Stimulated activated CD8-positive, alpha-beta memory T cell treated with anti-CD3 and anti-CD28 coated beads, Interleukin-2, amount 100 ng/mL, for 1 hour (primary cell): ENCODE results near the gene MAPK4.
"Not testable (repeated sequence)": the region's sequence is repeated elsewhere in the genome, so short reads cannot be mapped to it uniquely, and the experiment has no call there.

Experiments
- DNase-seq, 2 donors: peaks; one replicate each; pipeline ENCODE4 v3.0.0-alpha.2; 2020; ENCODE audit warnings: low read depth in 2 of 2

MAPK4 gene

GRCh38 chr18:50573679-50574078 lies 13.8 kb downstream of the MAPK4 start:
- DNase-seq, result no peak

GRCh38 chr18:50578030-50578429 lies 18.1 kb downstream of the MAPK4 start:
- no peak for DNase-seq

- DNase-seq, result no peak
Measured at GRCh38 chr18:50578651-50579050, 18.8 kb downstream of the MAPK4 start.

- no peak for DNase-seq
Measured at GRCh38 chr18:50579061-50579774, 19.3 kb downstream of the MAPK4 start.

GRCh38 chr18:50581517-50581916 lies 21.6 kb downstream of the MAPK4 start:
- DNase-seq, result no peak

GRCh38 chr18:50582500-50582899 lies 22.6 kb downstream of the MAPK4 start:
- no peak for DNase-seq

- no peak for DNase-seq
Measured at GRCh38 chr18:50586710-50587109, 26.8 kb downstream of the MAPK4 start.

GRCh38 chr18:50590593-50590992 lies 30.7 kb downstream of the MAPK4 start:
- no peak for DNase-seq

GRCh38 chr18:50594012-50594411 lies 34.1 kb downstream of the MAPK4 start:
- DNase-seq, result no peak

- no peak for DNase-seq
Measured at GRCh38 chr18:50594942-50595341, 35.1 kb downstream of the MAPK4 start.

- no peak for DNase-seq
Measured at GRCh38 chr18:50602466-50602865, 42.6 kb downstream of the MAPK4 start.

GRCh38 chr18:50606609-50607008 lies 46.7 kb downstream of the MAPK4 start:
- DNase-seq, result no peak

- no peak for DNase-seq
Measured at GRCh38 chr18:50607378-50607926, 47.6 kb downstream of the MAPK4 start.

GRCh38 chr18:50609171-50609570 lies 49.3 kb downstream of the MAPK4 start:
- not testable (repeated sequence) for DNase-seq

GRCh38 chr18:50610349-50610748 lies 50.5 kb downstream of the MAPK4 start:
- DNase-seq, result no peak

- DNase-seq, result no peak
Measured at GRCh38 chr18:50611529-50611941, 51.6 kb downstream of the MAPK4 start.

- no peak for DNase-seq
Measured at GRCh38 chr18:50614838-50615237, 55.0 kb downstream of the MAPK4 start.

GRCh38 chr18:50616484-50617048 lies 56.7 kb downstream of the MAPK4 start:
- no peak for DNase-seq

GRCh38 chr18:50619861-50620275 lies 60.0 kb downstream of the MAPK4 start:
- no peak for DNase-seq

- DNase-seq, result no peak
Measured at GRCh38 chr18:50620319-50620718, 60.4 kb downstream of the MAPK4 start.

- DNase-seq, result no peak
Measured at GRCh38 chr18:50621366-50621765, 61.5 kb downstream of the MAPK4 start.

GRCh38 chr18:50622320-50622719 lies 62.4 kb downstream of the MAPK4 start:
- no peak for DNase-seq

- DNase-seq, result no peak
Measured at GRCh38 chr18:50622865-50623393, 63.0 kb downstream of the MAPK4 start.
